ENCODE results near the gene RGS6.
A peak's percentile ranks its signal among the peaks of the same experiment; 100 is the strongest.
"Not testable (repeated sequence)": the region's sequence is repeated elsewhere in the genome, so short reads cannot be mapped to it uniquely, and the experiment has no call there.

Gene RGS6

GRCh38 chr14:72454388-72455160 is 522.3 kb downstream of the RGS6 start:
- no peak for DNase-seq (ENCODE audit: low read depth)

- no peak for DNase-seq (ENCODE audit: low read depth)
Observed at GRCh38 chr14:72457641-72458040, 525.4 kb downstream of the RGS6 start.

DNA sequence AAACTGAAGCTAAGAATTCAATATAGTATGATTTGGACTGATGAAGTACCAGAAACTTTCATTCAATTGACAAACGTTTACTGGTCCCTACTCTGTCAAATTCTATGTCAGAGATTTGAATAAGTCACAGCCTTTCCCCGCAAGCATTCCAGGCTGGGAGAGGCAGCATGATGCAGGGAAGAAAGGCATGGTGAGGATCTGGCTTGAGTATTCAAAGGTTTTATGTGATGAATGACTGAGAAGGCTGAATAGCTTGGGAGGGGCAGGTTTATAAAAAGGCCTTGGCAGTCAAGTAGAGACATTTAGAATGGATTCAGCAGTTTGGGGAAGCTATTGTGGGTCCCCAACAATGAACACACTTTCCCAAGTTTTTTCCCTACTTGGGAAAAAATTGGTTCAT is 529.8 kb downstream of the RGS6 start:
- DNase-seq (ENCODE audit: low read depth), result no peak

DNA sequence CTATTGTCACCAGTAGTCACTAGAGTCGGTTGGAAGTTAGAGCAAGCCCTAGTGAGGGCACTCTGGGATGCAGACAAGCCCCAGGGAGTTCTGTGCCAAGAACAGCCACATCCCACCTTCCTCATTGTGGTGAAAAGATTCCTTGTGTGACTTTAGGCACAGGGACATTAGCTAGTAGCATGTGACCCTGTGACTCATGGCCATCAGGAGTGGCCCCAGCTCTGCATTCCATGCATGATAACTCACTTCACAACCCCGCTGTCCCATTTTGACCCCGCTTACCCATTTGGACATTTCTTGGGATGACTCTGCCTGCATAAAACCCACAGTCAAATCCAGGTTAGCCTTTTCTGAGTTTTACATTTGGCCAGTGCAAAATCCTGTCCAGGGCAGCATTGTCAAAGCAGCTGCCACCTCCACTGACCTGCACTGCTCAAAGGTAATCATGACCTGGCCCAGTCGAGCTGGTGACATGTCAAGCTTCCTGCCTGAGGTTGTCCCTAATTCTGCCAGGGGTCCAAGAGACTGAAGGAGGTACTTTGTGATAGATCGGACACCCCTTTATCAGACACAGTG is 531.1 kb downstream of the RGS6 start:
- DNase-seq (ENCODE audit: low read depth), result no peak

GRCh38 chr14:72464226-72464625 is 532.0 kb downstream of the RGS6 start:
- DNase-seq (ENCODE audit: low read depth), result no peak

- DNase-seq (ENCODE audit: low read depth), result no peak
Observed at GRCh38 chr14:72466325-72466724, 534.1 kb downstream of the RGS6 start.

DNA sequence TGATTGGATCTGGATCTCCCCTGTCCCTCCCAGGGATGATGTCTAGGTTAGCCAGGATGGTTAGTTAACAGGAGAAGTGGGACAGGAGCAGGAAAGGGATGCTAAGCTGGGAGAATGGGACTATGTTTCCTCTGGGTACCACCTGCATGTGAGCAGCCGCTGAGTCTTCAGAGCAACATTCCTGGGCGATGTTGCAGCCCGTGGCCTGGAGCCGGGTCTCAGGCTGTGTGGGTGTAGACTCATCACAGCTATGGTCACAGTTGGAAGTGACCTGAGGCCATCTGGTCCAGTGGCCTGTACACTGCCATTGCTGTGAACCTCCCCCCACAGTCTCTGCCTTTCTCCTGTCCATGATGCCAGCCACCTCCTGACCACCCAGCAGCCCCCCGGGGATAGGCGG is 539.1 kb downstream of the RGS6 start:
- no peak for DNase-seq (ENCODE audit: low read depth)

DNA sequence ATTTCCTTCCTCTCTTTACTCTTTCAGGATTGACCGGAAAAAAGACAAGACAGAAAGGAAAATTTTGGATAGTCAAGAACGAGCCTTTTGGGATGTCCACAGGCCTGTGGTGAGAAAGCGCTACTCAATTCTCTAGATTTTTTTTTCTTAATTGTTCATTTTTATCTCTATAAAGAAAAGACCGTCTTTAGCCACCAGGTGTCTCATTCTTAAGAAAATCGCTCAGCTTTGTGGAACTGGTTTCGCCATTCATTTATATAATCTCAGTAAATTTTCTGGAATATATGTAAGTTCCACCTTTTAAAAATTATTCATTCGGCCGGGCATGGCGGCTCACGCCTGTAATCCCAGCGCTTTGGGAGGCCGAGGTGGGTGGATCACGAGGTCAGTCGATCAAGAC is 540.6 kb downstream of the RGS6 start:
- DNase-seq (ENCODE audit: low read depth), result no peak

GRCh38 chr14:72476657-72477499 is 544.6 kb downstream of the RGS6 start:
- DNase-seq (ENCODE audit: low read depth), result peak; percentile 16

DNA sequence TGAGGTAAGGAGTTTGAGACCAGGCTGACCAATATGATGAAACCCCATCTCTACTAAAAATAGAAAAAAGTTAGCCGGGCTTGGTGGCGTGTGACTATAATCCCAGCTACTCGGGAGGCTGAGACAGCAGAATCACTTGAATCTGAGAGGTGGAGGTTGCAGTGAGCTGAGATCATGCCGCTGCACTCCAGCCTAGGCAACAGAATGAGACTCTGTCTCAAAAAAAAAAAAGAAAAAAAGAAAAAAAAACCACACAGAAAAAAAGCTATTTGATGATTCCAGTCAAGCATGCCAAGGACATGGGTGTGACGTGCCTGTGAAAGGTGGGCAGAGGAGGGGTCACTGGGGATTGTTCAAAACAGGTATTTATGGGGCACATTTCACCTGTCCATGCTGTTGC is 545.3 kb downstream of the RGS6 start:
- DNase-seq (ENCODE audit: low read depth), result not testable (repeated sequence)

DNA sequence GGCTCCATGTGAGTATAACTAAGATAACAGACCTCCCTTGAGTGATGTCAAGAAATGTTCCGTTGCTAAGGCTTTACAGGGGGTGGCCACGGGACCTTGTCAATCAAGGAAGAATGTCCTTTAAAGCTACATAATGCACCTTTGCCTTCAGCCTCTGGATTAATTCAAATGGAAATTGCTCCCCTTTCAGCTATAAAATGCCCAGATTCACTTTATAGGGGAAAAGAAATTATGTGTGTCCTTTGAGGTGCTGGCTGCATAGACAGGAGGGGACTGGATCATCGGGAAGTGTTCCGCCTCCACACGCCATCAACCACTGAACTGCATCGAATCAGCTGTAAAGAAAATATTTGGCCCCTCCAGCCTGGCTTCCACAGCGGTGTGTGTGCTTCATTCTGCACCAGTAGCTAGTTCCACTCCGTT is 546.3 kb downstream of the RGS6 start:
- no peak for DNase-seq (ENCODE audit: low read depth)

GRCh38 chr14:72479461-72479931 is 547.3 kb downstream of the RGS6 start:
- DNase-seq (ENCODE audit: low read depth), result no peak

DNA sequence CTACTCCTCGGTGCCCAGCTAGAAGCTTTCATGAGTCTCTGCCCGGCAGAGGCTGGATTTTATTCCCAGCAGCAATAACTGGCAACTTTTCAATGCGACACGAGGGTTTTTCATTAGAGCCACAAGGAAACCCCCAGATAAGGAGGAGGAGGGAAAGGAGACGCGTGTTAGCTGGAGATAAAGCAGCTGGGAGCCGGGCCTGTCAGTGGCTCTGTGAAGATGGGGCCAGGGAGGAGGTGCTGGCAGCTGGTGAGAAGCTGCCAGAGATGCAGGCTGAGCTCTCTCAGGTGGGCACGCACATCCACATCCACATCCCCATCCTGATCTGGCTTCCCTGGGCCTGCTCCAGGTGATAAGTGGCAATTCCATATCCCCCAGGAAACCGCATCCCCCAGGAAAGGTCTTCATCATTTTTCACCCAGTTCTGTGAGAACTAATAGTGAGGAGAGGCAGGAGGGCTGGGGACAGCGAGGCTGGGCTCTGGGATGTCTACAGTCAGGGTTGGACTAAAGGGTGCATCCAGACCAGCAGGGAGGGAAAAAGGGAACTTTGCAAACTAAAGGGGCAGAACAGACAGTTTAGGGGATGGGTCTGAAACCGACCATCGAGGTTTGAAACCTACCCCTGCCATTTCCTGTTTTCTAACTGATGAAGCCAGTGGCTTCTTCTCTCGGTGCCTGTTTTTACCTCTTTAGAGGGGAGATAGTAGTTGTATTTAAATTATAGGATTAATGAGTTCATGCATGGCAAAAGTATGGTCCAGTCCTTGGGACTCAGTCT is 548.4 kb downstream of the RGS6 start:
- DNase-seq (ENCODE audit: low read depth), result no peak

GRCh38 chr14:72483311-72483710 is 551.1 kb downstream of the RGS6 start:
- DNase-seq (ENCODE audit: low read depth), result no peak

- no peak for DNase-seq (ENCODE audit: low read depth)
Observed at GRCh38 chr14:72485695-72486094, 553.5 kb downstream of the RGS6 start.

GRCh38 chr14:72488514-72488913 is 556.3 kb downstream of the RGS6 start:
- no peak for DNase-seq (ENCODE audit: low read depth)

GRCh38 chr14:72492196-72492595 is 560.0 kb downstream of the RGS6 start:
- DNase-seq (ENCODE audit: low read depth), result no peak

GRCh38 chr14:72495668-72496067 is 563.4 kb downstream of the RGS6 start:
- DNase-seq (ENCODE audit: low read depth), result no peak

GRCh38 chr14:72498646-72499045 is 566.4 kb downstream of the RGS6 start:
- DNase-seq (ENCODE audit: low read depth), result no peak

GRCh38 chr14:72499746-72500145 is 567.5 kb downstream of the RGS6 start:
- DNase-seq (ENCODE audit: low read depth), result no peak

- no peak for DNase-seq (ENCODE audit: low read depth)
Observed at GRCh38 chr14:72500234-72500838, 568.1 kb downstream of the RGS6 start.

DNA sequence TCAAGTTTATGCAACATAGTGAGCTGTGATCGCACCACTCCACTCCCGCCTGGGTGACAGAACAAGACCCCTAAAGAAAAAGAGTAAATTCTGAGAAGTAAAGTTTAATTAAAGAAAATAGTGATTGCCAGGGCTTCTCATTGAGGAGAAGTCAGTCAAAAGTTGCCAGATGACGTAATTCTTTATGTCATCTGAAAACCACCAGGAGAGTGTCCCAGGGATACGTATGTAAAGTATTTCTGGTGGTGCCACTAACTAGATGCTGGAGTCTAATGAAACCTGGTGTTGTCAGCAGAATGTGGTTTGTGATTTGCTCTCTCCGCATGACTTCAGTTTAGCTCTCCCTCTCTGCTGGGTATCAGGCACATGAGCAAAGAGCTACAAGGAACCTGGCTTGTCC is 569.2 kb downstream of the RGS6 start:
- DNase-seq (ENCODE audit: low read depth), result no peak
